ENCODE measurements around the gene GNMT. TPM values are rescaled to one million over a fixed set of nuclear protein-coding genes. Genes with fewer than 3 reads are reported as not detected.
A peak's percentile ranks its signal among the peaks of the same experiment; 100 is the strongest.
"Not testable (repeated sequence)": the region's sequence is repeated elsewhere in the genome, so short reads cannot be mapped to it uniquely, and the experiment has no call there.

The GNMT gene
- total RNA-seq, 2 donors from 2014 or later, result 3.3 to 4.1 TPM

GRCh38 chr6:42947950-42948349 is 12.6 kb upstream of the GNMT start:
- no peaks in the 10 kb centered on the region for H3K4me1 ChIP-seq
- no peak overlapping the region for H3K27ac ChIP-seq
- no peak for TF ChIP-seq CTCF (IDR thresholded peaks at IDR 0.05)

GRCh38 chr6:42952389-42952788 is 8.2 kb upstream of the GNMT start:
- no peaks in the 10 kb centered on the region for H3K27me3 ChIP-seq
- H3K4me1 ChIP-seq, result no peaks in the 10 kb centered on the region
- H3K27ac ChIP-seq, result no peak overlapping the region
- no peaks in the 10 kb centered on the region for H3K36me3 ChIP-seq
- no peak for DNase-seq (ENCODE audit: low spot score)
- H3K4me3 ChIP-seq, result no peak overlapping the region
- no peaks in the 10 kb centered on the region for H3K9me3 ChIP-seq
- no peak for TF ChIP-seq CTCF (IDR thresholded peaks at IDR 0.05)

More at GRCh38 chr6:42947950-42948349, 12.6 kb upstream of the GNMT start:
- DNase-seq (ENCODE audit: low spot score), result no peak
- no peaks in the 10 kb centered on the region for H3K36me3 ChIP-seq
- H3K27me3 ChIP-seq, result no peaks in the 10 kb centered on the region
- H3K9me3 ChIP-seq, result no peaks in the 10 kb centered on the region
- H3K4me3 ChIP-seq, result no peak overlapping the region

DNA sequence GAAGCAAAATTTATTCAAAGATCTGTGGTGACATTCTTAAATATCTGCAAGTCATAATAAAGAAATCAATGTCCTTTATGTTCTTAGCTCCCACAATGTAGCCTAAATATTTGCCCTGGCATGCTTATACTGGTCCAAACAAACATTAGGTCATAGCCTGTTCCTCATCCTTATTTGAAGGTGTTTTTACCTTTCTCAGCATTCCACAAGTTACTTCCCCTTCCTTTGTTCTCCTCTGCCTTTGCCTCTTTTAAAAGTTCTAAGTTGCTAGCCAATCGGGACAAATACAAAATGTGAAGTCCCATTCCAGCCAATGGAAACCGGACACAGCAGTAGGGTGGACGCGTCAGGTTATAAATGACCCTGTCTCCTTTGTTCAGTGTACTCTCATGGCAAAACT is 6.1 kb upstream of the GNMT start:
- not testable (repeated sequence) for DNase-seq (ENCODE audit: low spot score); H3K36me3 ChIP-seq; H3K4me3 ChIP-seq; H3K9me3 ChIP-seq; H3K4me1 ChIP-seq; H3K27me3 ChIP-seq; H3K27ac ChIP-seq

GRCh38 chr6:42958125-42958524 is 2.4 kb upstream of the GNMT start:
- Histone ChIP-seq H3K36me3 (peaks cover under 1% of the 10 kb centered on the region), H3K27me3 (no peaks in the 10 kb centered on the region), H3K4me3 (no peak overlapping the region), H3K9me3 (no peaks in the 10 kb centered on the region), H3K4me1 (peaks cover 0 to 18% of the 10 kb centered on the region in 2 donors), H3K27ac (no peak overlapping the region)
- no peak for DNase-seq (ENCODE audit: low spot score)
- TF ChIP-seq CTCF (IDR thresholded peaks at IDR 0.05), result no peak

GRCh38 chr6:42959917-42960242 is 674 bp upstream of the GNMT start:
- no peak for TF ChIP-seq CTCF (IDR thresholded peaks at IDR 0.05)
- no peak for DNase-seq (ENCODE audit: low spot score)

DNA sequence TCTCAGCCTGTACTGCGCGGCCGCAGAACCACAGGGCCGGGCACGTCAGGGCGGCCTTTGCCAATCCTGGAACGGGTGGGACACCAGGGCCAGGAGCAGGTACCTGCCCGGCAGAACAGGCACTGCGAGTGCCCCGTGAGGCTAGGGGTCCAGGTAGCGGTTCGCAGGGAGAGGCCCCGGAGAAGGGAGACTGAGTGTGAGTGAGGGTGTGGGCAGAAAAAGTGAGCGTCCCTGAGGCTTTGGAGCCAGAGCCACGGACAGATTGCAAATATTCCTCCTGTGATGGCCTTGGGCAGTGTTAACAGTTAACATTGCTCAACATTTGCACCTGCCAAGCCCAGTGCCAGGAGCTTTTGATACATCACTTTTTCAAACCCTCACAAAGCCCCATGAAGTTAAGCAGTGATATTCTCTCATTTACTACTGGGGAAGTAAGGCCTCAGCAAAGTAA is 491 bp downstream of the GNMT start:
- H3K27ac ChIP-seq, result peak overlapping the region; percentile 8 to 17
- no peak for TF ChIP-seq CTCF (IDR thresholded peaks at IDR 0.05)
- DNase-seq (ENCODE audit: low spot score), result no peak

More at GRCh38 chr6:42959917-42960242, 674 bp upstream of the GNMT start:
- H3K27me3 ChIP-seq, result no peaks in the 10 kb centered on the region
- H3K4me3 ChIP-seq, result peak overlapping the region; percentile 27 to 51
- no peaks in the 10 kb centered on the region for H3K9me3 ChIP-seq
- peak overlapping the region in 1 of 2 donors; percentile 17 for H3K27ac ChIP-seq
- H3K4me1 ChIP-seq, result peaks cover 0 to 18% of the 10 kb centered on the region in 2 donors
- peaks cover 16% of the 10 kb centered on the region for H3K36me3 ChIP-seq

More for the DNA sequence above, 491 bp downstream of the GNMT start:
- H3K9me3 ChIP-seq, result no peaks in the 10 kb centered on the region
- H3K4me3 ChIP-seq, result peak overlapping the region; percentile 27 to 51
- no peaks in the 10 kb centered on the region for H3K27me3 ChIP-seq
- peaks cover 25% of the 10 kb centered on the region for H3K36me3 ChIP-seq
- H3K4me1 ChIP-seq, result peaks cover 0 to 18% of the 10 kb centered on the region in 2 donors
